Right renal pelvis (tissue), 4 donors: ENCODE data around the gene ATOX1. TPM values are rescaled to one million over a fixed set of nuclear protein-coding genes. Genes with fewer than 3 reads are reported as not detected.
"Not testable (repeated sequence)": the region's sequence is repeated elsewhere in the genome, so short reads cannot be mapped to it uniquely, and the experiment has no call there.

Experiments
- DNase-seq, 4 donors: peaks; one replicate each; pipeline ENCODE4 v3.0.0-alpha.2; 2013; ENCODE audit warnings: low read depth in 4 of 4, low spot score in 3 of 4, missing footprints in 1 of 4
- polyA plus RNA-seq, 4 donors: library from polyadenylated mRNA; unstranded; fragments of 120-200 nt; gene quantifications; one replicate each; pipeline ENCODE4 v1.2.1, GENCODE V29; 2013; ENCODE audit not compliant: insufficient read length in 4 of 4

Gene ATOX1
- polyA plus RNA-seq, 4 donors = 107 to 133 (median 111) TPM

DNA sequence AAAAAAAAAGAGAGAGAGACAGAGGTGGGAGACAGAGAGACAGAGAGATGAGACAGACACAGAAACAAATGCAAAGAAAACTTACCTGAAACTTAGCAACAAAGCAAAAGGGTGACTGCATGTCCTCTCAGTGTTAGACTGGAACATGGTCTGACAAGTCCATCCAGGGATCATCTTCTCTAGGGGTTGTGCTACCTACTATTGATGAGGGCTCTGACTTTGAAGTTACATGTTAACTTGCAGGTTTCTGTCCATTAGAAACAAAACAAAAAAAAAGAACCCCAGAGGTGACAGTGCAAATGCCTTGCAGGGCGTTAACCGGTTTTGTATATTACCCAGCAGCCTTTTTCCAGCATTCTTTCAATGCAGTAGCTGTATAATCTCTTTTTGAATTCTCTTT, 58.1 kb downstream of the ATOX1 start:
- DNase-seq = no peak

GRCh38 chr5:151699071-151699901, 59.1 kb downstream of the ATOX1 start:
- DNase-seq = peak in 3 of 4 donors; percentile 54 to 82 (median 74)

GRCh38 chr5:151698081-151698480, 60.4 kb downstream of the ATOX1 start:
- DNase-seq = not testable (repeated sequence)

DNA sequence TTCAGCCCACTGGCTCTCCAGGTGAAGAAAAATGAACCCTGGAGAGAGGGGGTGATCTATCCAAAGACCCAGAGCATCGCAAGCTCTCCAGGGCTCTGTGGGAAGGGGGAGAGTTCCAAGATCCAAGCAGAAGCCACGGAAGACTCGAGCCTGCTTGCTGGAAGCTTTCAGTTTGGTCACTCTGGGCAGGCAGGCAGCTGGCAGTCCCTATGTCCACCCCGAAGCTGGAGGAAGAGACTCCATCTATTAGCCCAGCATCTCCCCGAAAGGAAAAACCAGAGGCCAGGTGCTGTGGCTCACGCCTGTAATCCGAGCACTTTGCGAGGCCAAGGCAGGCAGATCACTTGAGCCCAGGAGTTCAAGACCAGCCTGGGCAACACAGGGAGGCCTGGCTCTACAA, 61.0 kb downstream of the ATOX1 start:
- DNase-seq = no peak

DNA sequence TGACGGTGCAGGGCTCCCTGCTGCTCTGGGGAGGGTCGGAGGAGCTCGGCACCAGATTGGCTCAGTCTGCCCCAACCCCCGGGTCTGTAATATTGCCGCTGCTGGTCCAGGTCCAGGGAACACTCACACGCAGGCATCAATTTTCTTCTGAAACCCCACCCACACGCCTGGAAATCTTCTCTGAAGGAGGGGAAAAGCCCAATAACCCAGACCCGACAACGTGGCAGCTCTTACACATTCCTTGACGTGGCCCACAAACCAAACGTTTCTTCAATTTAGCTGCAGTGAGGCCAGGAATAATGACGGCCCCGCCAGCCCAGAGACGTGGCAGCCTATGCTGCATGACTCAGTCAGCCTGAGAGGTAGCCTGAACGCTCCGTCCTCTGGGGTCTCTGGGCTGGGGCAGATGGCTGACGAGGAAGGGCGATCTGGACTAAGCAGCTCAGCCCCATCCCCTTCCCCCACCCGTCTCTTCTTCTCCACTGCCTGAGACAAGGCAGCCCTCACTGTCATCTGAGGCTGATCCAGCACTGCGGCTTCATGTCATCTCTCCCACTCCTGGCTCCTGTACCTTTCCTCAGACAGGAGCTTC, 61.9 kb downstream of the ATOX1 start:
- no peak for DNase-seq

GRCh38 chr5:151695464-151695863, 63.0 kb downstream of the ATOX1 start:
- DNase-seq = no peak

GRCh38 chr5:151694035-151694485, 64.4 kb downstream of the ATOX1 start:
- no peak for DNase-seq

Other genes with a start within 250 kb of the ATOX1 start
- 10 to 100 TPM in 1 of 4 donors, 1 to 10 TPM in 3; 5.5 to 10.2 (median 6.9) TPM for gene FAT2, start 167.3 kb downstream of the ATOX1 start, polyA plus RNA-seq
- gene SPARC, start 71.7 kb downstream of the ATOX1 start, polyA plus RNA-seq = 1,000 to 10,000 TPM; 2,571 to 2,937 (median 2,655) TPM
- 100 to 1,000 TPM; 155 to 190 (median 178) TPM for gene G3BP1, start 13.3 kb upstream of the ATOX1 start, polyA plus RNA-seq
- under 1 TPM in 1 of 4 donors, not detected in 3; 0.10 TPM for gene GLRA1, start 166.2 kb upstream of the ATOX1 start, polyA plus RNA-seq